Measurements from ENCODE around the gene WFDC9. TPM values are rescaled to one million over a fixed set of nuclear protein-coding genes. Genes with fewer than 3 reads are reported as not detected.
"Not testable (repeated sequence)": the region's sequence is repeated elsewhere in the genome, so short reads cannot be mapped to it uniquely, and the experiment has no call there.

The WFDC9 gene
- total and polyA plus RNA-seq, 8 donors, result not detected

DNA sequence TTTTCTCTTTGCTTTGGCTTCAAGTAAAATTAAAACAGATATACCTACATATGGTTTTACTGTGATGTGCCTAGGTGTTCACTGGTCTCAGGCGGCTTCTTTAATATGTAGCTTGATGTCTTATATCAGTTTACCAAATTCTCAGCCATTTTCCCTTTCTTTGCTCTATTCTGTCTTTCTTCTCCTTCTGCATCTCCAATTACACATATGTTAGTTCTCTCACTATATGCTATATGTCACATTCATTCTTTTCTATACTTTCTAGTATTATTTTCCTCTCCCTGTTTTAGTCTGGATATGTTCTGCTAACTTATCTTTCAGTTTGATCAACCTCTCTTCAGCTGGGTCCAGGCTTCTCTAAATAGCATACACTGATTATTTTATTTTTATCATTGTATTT lies 37.6 kb downstream of the WFDC9 start:
- intact Hi-C loops (cut with DNase I), result no loop called here
- Histone ChIP-seq H3K27ac (no peak overlapping the region), H3K36me3 (no peaks in the 10 kb centered on the region), H3K27me3 (peaks cover 0 to 19% of the 10 kb centered on the region in 2 donors), H3K4me1 (no peaks in the 10 kb centered on the region), H3K4me3 (no peak overlapping the region), H3K9me3 (no peaks in the 10 kb centered on the region)
- ATAC-seq (no peak), DNase-seq (no peak)
- TF ChIP-seq, protein P1, sequence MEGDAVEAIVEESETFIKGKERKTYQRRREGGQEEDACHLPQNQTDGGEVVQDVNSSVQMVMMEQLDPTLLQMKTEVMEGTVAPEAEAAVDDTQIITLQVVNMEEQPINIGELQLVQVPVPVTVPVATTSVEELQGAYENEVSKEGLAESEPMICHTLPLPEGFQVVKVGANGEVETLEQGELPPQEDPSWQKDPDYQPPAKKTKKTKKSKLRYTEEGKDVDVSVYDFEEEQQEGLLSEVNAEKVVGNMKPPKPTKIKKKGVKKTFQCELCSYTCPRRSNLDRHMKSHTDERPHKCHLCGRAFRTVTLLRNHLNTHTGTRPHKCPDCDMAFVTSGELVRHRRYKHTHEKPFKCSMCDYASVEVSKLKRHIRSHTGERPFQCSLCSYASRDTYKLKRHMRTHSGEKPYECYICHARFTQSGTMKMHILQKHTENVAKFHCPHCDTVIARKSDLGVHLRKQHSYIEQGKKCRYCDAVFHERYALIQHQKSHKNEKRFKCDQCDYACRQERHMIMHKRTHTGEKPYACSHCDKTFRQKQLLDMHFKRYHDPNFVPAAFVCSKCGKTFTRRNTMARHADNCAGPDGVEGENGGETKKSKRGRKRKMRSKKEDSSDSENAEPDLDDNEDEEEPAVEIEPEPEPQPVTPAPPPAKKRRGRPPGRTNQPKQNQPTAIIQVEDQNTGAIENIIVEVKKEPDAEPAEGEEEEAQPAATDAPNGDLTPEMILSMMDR (IDR thresholded peaks at IDR 0.05), result no peak

DNA sequence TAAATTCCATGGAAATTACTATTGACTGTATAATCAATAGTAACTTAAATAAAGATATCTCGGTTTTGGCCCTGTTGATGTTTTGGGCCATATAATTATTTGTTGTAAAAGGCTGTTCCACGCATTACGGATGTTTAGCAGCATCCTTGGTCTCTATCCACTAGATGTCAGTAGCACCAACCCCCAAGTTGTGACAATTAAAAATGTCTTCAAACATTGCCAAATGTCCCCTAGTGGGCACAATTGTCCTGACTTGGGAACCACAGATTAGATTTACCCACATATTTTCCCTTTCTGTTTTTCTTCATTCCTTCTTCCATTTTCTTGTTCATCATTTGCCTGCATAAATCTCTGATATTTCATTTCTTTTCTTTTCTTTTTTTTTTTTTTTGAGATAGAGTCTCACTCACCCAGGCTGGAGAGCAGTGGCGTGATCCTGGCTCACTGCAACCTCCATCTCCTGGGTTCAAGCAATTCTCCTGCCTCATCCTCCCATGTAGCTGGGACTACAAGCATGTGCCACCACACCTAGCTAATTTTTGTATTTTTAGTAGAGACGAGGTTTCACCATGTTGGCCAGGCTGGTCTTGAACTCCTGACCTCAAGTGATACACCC lies 38.4 kb downstream of the WFDC9 start:
- no peaks in the 10 kb centered on the region for H3K9me3 ChIP-seq
- DNase-seq (no peak), ATAC-seq (peak; percentile 63)
- H3K27me3 ChIP-seq, result peaks cover 0 to 16% of the 10 kb centered on the region in 2 donors
- TF ChIP-seq, protein P1 (IDR thresholded peaks at IDR 0.05), result peak; percentile 20 to 34
- no peaks in the 10 kb centered on the region for H3K36me3 ChIP-seq
- no peaks in the 10 kb centered on the region for H3K4me1 ChIP-seq
- intact Hi-C loops (cut with DNase I), result no loop called here
- no peak overlapping the region for H3K4me3 ChIP-seq
- H3K27ac ChIP-seq, result no peak overlapping the region

DNA sequence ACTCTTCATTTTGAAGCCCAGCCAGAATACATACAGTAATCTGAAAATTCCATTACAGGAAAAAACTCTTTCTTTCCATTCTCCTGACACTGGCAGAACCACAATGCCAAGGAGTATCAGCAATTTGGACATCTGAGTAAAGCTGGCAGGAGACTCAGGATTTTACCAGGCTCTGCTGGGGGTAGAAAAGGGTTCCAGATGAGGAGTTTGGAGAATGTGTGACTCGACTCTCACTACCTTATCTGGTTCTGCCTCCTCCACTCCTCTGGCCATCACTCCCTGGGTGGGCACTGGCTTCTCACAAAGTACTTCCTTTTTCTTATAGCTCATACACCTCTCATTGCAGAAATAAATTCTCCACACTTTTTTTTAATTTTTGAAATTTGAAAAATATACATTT lies 41.4 kb downstream of the WFDC9 start:
- TF ChIP-seq, protein P1 (IDR thresholded peaks at IDR 0.05), result no peak
- H3K27ac ChIP-seq, result no peak overlapping the region
- H3K9me3 ChIP-seq, result no peaks in the 10 kb centered on the region
- no peaks in the 10 kb centered on the region for H3K4me1 ChIP-seq
- no peaks in the 10 kb centered on the region for H3K27me3 ChIP-seq
- intact Hi-C loops (cut with DNase I), result no loop called here
- ATAC-seq (no peak), DNase-seq (no peak)
- H3K36me3 ChIP-seq, result no peaks in the 10 kb centered on the region
- H3K4me3 ChIP-seq, result no peak overlapping the region

DNA sequence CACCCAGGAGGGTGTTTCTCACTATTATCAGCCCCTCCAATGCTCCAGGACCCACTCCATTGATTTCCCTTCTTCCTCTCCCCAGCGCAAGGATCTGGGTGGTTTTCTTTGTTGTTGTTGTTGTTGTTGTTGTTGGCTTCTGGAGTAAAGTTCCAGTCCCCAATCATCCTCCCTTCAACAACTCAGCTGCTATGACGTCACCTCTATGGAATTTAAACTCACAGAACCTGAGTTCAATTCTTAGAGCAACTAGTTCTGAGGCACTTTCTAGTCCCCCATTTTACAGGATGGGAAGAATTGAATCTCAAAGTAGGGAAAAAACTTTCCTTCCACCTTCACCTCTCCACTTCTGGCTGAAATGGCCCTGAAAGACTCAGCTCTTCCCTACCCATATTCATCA lies 42.3 kb downstream of the WFDC9 start:
- TF ChIP-seq, protein P1 (IDR thresholded peaks at IDR 0.05), result no peak
- Histone ChIP-seq H3K4me3 (no peak overlapping the region), H3K27ac (no peak overlapping the region), H3K4me1 (no peaks in the 10 kb centered on the region), H3K27me3 (peaks cover 0 to 5% of the 10 kb centered on the region in 2 donors), H3K36me3 (no peaks in the 10 kb centered on the region), H3K9me3 (no peaks in the 10 kb centered on the region)
- ATAC-seq (no peak), DNase-seq (no peak)
- intact Hi-C loops (cut with DNase I), result no loop called here

DNA sequence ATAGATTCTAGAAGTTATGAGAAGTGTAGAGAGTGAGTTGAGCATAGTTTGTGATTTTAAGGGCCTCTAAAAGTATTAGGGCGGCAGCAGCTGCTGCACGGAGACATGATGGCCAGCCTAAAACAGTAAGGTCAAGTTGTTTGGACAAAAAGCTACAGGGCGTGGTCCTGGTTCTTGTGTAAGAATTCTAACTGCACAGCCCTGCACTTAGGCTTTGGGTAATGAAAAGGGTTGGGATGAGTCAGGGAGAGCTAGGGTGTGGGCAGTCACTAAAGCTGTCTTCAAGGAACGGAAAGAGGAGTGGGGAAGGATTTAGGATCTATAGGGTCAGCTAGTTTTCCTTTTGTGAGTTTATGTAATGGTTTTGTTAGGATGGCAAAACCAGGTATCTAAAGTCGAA lies 45.1 kb downstream of the WFDC9 start:
- ATAC-seq; H3K4me1 ChIP-seq; H3K36me3 ChIP-seq; H3K9me3 ChIP-seq; H3K4me3 ChIP-seq; DNase-seq; intact Hi-C loops (cut with DNase I); H3K27ac ChIP-seq: not testable (repeated sequence)
- peaks cover 0 to 21% of the 10 kb centered on the region in 2 donors for H3K27me3 ChIP-seq

DNA sequence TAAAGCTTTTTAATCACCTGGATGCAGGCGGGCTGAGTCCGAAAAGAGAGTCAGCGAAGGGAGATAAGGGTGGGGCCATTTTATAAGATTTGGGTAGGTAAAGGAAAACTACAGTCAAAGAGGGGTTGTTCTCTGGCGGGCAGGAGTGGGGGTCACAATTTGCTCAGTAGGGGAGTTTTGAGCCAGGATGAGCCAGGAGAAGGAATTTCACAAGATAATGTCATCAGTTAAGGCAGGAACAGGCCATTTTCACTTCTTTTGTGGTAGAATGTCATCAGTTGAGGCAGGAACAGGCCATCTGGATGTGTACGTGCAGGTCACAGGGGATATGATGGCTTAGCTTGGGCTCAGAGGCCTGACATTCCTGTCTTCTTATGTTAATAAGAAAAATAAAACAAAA lies 46.8 kb downstream of the WFDC9 start:
- H3K27me3 ChIP-seq, result peaks cover 0 to 23% of the 10 kb centered on the region in 2 donors
- intact Hi-C loops (cut with DNase I); H3K4me1 ChIP-seq; H3K36me3 ChIP-seq; H3K4me3 ChIP-seq; H3K9me3 ChIP-seq; ATAC-seq; H3K27ac ChIP-seq; DNase-seq: not testable (repeated sequence)
